Measurements from ENCODE around the gene TXNRD1.
"Not testable (repeated sequence)": the region's sequence is repeated elsewhere in the genome, so short reads cannot be mapped to it uniquely, and the experiment has no call there.

The TXNRD1 gene

GRCh38 chr12:104375775-104376174 is 160.2 kb downstream of the TXNRD1 start:
- DNase-seq, result no peak

GRCh38 chr12:104376650-104377513 is 161.3 kb downstream of the TXNRD1 start:
- peak; percentile 1 for DNase-seq

- peak; percentile 0 for DNase-seq
Measured at GRCh38 chr12:104377514-104377812, 161.9 kb downstream of the TXNRD1 start.

GRCh38 chr12:104378427-104378826 is 162.8 kb downstream of the TXNRD1 start:
- peak; percentile 0 for DNase-seq

GRCh38 chr12:104381341-104381730 is 165.8 kb downstream of the TXNRD1 start:
- DNase-seq, result no peak

GRCh38 chr12:104381731-104382480 is 166.3 kb downstream of the TXNRD1 start:
- peak; percentile 48 for DNase-seq

- DNase-seq, result no peak
Measured at GRCh38 chr12:104384141-104384880, 168.7 kb downstream of the TXNRD1 start.

GRCh38 chr12:104385510-104385909 is 169.9 kb downstream of the TXNRD1 start:
- DNase-seq, result no peak

GRCh38 chr12:104386461-104386860 is 170.9 kb downstream of the TXNRD1 start:
- DNase-seq, result no peak

GRCh38 chr12:104387190-104387589 is 171.6 kb downstream of the TXNRD1 start:
- no peak for DNase-seq

- not testable (repeated sequence) for DNase-seq
Measured at GRCh38 chr12:104394086-104394485, 178.5 kb downstream of the TXNRD1 start.
